DOHH2 (cell line): ENCODE measurements around the gene DSC3.

Experiments
- H3F3A ChIP-seq: fragments of 200-600 bp; sonication (generic), shearing (Covaris generic); 2 replicates; pipeline ENCODE4 v1.6.0; 2016; ENCODE audit warnings: antibody characterized with exemption, mild to moderate bottlenecking; ENCODE audit not compliant: control insufficient read depth, insufficient read depth
- H3K27ac ChIP-seq: fragments of 200-600 bp; sonication (generic); 2 replicates; pipeline ENCODE4 v1.5.1; 2014; ENCODE audit warnings: low read depth, mild to moderate bottlenecking, low read length, moderate library complexity
- H3K27me3 ChIP-seq: fragments of 200-600 bp; sonication (generic); 2 replicates; pipeline ENCODE4 v1.6.1; 2014; ENCODE audit warnings: mild to moderate bottlenecking, low read length, mixed read lengths; ENCODE audit not compliant: control insufficient read depth
- H3K36me3 ChIP-seq: fragments of 200-600 bp; sonication (generic); 2 replicates; pipeline ENCODE4 v1.6.1; 2014; ENCODE audit warnings: mild to moderate bottlenecking, low read length, moderate library complexity, mixed read lengths; ENCODE audit not compliant: control insufficient read depth
- H3K4me1 ChIP-seq: fragments of 200-600 bp; sonication (generic); 2 replicates; pipeline ENCODE4 v1.6.1; 2014; ENCODE audit warnings: mild to moderate bottlenecking, low read length, mixed read lengths; ENCODE audit not compliant: control insufficient read depth
- H3K4me2 ChIP-seq: fragments of 200-600 bp; sonication (generic); 2 replicates; pipeline ENCODE4 v1.6.0; 2014; ENCODE audit warnings: mild to moderate bottlenecking, low read length, moderate library complexity
- H3K4me3 ChIP-seq: fragments of 200-600 bp; sonication (generic); 2 replicates; pipeline ENCODE4 v1.5.1; 2014; ENCODE audit warnings: mild to moderate bottlenecking, low read length, mixed read lengths
- H3K79me2 ChIP-seq: fragments of 200-600 bp; sonication (generic); 2 replicates; pipeline ENCODE4 v1.6.1; 2014; ENCODE audit warnings: mild to moderate bottlenecking, low read length, mixed read lengths; ENCODE audit not compliant: control insufficient read depth
- H3K9me2 ChIP-seq: fragments of 200-600 bp; sonication (generic); replicated peaks from 2 replicates; pipeline ENCODE4 v1.6.1; 2014; ENCODE audit warnings: mild to moderate bottlenecking, low read length, mixed read lengths; ENCODE audit not compliant: control insufficient read depth
- H3K9me3 ChIP-seq: fragments of 200-600 bp; sonication (generic); 2 replicates; pipeline ENCODE4 v1.6.1; 2014; ENCODE audit warnings: antibody characterized with exemption, low read length, mixed read lengths; ENCODE audit not compliant: control insufficient read depth, insufficient read depth
- H4K20me1 ChIP-seq: fragments of 200-600 bp; sonication (generic); 2 replicates; pipeline ENCODE4 v1.6.0; 2014; ENCODE audit warnings: low read depth, mild to moderate bottlenecking, antibody characterized with exemption, low read length, moderate library complexity; ENCODE audit not compliant: control insufficient read depth, insufficient read depth
- EZH2phosphoT487 ChIP-seq: fragments of 200-600 bp; sonication (generic); IDR thresholded peaks from 2 replicates; pipeline ENCODE4 v1.6.1; 2017; ENCODE audit warnings: borderline replicate concordance, mild to moderate bottlenecking, antibody characterized with exemption, low read length, moderate library complexity, mixed read lengths
- TF ChIP-seq, protein P1 (sequence below): fragments of 200-600 bp; sonication (generic); IDR thresholded peaks from one replicate; pipeline ENCODE4 v1.5.1; 2014; ENCODE audit warnings: antibody characterized with exemption, mild to moderate bottlenecking, low read depth, low read length; ENCODE audit not compliant: poor library complexity, severe bottlenecking

The DSC3 gene

DNA sequence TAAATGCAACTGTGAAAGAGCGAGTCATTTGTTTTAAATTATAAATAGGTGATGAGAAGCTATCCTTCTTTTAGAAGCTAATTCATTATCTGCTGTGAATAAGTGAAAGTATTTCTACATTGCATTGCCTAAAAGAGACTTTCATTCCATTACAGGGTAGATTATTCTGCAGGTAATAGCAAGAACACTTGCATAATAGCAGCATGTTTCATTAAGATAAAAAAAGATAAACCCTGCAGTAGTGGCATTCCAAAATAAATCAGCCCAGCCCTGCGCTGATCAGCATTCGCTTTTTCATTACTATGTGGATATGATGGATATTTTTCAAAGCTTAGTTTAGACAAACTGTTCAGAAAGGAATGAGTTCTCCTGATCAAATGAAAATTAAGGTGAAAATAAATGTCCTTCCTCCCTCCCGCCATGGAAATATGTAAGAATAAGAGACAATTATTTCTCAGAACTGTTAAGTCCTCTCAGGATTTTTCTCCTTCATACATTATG is 72.8 kb downstream of the DSC3 start:
- no peak overlapping the region for H3K27ac ChIP-seq
- no peaks in the 10 kb centered on the region for H4K20me1 ChIP-seq
- no peak overlapping the region for H3K4me3 ChIP-seq
- H3K4me2 ChIP-seq = no peak overlapping the region
- no peaks in the 10 kb centered on the region for H3K4me1 ChIP-seq
- no peak for TF ChIP-seq EZH2phosphoT487
- TF ChIP-seq, protein P1, sequence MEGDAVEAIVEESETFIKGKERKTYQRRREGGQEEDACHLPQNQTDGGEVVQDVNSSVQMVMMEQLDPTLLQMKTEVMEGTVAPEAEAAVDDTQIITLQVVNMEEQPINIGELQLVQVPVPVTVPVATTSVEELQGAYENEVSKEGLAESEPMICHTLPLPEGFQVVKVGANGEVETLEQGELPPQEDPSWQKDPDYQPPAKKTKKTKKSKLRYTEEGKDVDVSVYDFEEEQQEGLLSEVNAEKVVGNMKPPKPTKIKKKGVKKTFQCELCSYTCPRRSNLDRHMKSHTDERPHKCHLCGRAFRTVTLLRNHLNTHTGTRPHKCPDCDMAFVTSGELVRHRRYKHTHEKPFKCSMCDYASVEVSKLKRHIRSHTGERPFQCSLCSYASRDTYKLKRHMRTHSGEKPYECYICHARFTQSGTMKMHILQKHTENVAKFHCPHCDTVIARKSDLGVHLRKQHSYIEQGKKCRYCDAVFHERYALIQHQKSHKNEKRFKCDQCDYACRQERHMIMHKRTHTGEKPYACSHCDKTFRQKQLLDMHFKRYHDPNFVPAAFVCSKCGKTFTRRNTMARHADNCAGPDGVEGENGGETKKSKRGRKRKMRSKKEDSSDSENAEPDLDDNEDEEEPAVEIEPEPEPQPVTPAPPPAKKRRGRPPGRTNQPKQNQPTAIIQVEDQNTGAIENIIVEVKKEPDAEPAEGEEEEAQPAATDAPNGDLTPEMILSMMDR = no peak
- no peaks in the 10 kb centered on the region for H3F3A ChIP-seq
- no peaks in the 10 kb centered on the region for H3K9me3 ChIP-seq
- no peaks in the 10 kb centered on the region for H3K27me3 ChIP-seq
- no peaks in the 10 kb centered on the region for H3K36me3 ChIP-seq
- no peaks in the 10 kb centered on the region for H3K79me2 ChIP-seq
- no peaks in the 10 kb centered on the region for H3K9me2 ChIP-seq

DNA sequence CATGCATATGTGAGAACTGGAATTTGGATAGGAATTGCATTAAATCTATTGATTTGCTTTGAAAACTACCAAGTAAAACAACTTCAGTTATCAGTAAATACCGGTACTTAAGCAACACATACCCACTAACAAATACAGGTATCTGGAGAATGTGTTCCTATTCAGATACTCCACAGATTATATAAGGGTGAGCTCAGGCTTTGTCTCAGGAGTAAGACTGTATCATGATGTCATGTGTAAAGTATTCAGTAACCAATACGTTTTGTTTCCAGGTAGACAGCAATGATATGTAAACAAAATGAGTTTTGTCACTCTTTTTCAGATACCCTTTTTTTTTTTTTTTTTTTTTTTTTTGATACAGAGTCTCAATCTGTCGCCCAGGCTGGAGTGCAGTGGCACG is 74.8 kb downstream of the DSC3 start:
- Histone ChIP-seq H3K27me3 (no peaks in the 10 kb centered on the region), H3K9me3 (no peaks in the 10 kb centered on the region), H3K4me1 (no peaks in the 10 kb centered on the region), H3K36me3 (no peaks in the 10 kb centered on the region), H3K79me2 (no peaks in the 10 kb centered on the region), H3K9me2 (no peaks in the 10 kb centered on the region), H3K4me2 (no peak overlapping the region), H4K20me1 (no peaks in the 10 kb centered on the region), H3K27ac (no peak overlapping the region), H3F3A (no peaks in the 10 kb centered on the region), H3K4me3 (no peak overlapping the region)
- TF ChIP-seq, protein P1 = no peak
- no peak for TF ChIP-seq EZH2phosphoT487

DNA sequence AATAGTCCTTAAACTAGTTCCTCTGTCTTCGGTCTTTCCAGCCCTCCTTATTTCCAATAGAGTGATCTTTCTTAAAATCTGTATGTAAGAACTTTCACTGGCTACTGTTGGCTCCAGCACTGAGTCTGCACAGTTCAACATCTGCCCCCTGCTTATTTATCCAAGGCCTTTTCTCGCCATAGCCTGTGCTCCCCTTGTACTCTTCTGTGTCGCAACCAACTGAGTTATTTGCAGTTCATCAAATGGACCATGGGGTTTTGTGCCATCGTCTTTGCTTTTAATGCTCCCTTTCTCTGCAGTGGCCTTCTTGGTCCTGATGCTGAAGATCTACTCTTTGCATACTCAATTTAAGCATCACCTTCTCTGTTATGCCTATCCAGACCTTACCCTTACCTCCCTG is 77.3 kb downstream of the DSC3 start:
- Histone ChIP-seq H3K4me3 (no peak overlapping the region), H3K36me3 (no peaks in the 10 kb centered on the region), H3K27ac (no peak overlapping the region), H3K9me2 (no peaks in the 10 kb centered on the region), H3K9me3 (no peaks in the 10 kb centered on the region), H3F3A (no peaks in the 10 kb centered on the region), H3K27me3 (no peaks in the 10 kb centered on the region), H4K20me1 (no peaks in the 10 kb centered on the region), H3K4me2 (no peak overlapping the region), H3K4me1 (no peaks in the 10 kb centered on the region), H3K79me2 (no peaks in the 10 kb centered on the region)
- TF ChIP-seq, protein P1 = no peak
- TF ChIP-seq EZH2phosphoT487 = no peak
